HG02763 (cell line): ENCODE data around the gene RSBN1.
"Not testable (repeated sequence)": the region's sequence is repeated elsewhere in the genome, so short reads cannot be mapped to it uniquely, and the experiment has no call there.

Source experiments
- ATAC-seq: cut with Tn5 transposase; IDR thresholded peaks from one replicate; pipeline ENCODE4 v1.9.1; 2021; ENCODE audit warnings: mild to moderate bottlenecking, moderate library complexity; ENCODE audit not compliant: unreplicated experiment

Gene RSBN1

DNA sequence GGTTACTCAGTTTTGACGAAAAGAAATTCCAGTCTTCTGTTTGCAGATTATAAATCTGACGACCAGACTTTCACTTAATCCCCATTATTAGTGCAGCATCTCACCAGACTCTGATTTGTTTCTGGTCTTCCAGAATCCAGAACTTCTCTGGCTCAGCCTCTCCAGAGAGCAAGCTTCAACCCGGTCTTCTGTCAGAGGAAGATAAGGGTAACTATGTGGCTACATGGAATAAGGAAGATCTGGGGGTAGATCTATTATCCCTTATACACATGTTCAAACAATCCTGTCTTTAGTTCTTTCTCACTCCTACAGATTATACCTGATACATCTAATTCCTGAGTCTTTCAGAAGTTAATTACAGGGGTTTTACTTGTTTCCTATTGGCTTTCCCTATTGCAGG is 62.9 kb downstream of the RSBN1 start:
- no peak for ATAC-seq

DNA sequence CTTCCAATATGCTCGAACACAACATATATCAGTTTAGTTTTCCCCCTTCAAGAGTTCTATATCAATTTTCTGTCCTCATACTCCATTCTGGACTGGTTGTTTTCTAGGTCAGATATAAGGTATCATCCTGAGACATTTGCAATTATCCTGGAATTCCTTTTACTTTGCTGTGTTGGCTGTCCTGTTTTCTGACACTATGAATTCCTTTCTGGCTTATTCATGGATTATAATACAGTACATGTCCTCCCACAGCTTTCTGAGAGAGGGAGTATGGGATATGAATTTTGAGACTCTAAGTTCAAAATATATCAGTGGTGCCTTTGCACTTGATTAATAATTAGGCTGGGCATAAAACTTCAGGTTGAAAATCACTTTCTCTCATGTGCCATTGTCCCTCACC is 64.9 kb downstream of the RSBN1 start:
- ATAC-seq: no peak

DNA sequence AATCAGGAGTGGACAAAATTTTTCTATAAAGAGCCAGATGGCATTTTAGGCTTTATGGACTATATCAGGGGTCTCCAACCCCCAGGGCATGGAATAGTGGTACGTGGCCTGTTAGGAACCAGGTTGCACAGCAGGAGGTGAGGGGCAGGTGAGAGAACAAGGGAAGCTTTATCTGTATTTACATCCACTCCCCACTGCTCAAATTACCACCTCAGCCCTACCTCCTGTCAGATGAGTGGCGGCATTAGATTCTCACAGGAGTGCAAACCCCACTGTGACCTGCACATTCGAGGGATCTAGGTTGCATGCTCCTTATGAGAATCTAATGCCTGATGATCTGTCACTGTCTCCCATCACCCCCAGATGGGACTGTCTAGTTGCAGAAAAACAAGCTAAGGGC is 66.9 kb downstream of the RSBN1 start:
- ATAC-seq: no peak

DNA sequence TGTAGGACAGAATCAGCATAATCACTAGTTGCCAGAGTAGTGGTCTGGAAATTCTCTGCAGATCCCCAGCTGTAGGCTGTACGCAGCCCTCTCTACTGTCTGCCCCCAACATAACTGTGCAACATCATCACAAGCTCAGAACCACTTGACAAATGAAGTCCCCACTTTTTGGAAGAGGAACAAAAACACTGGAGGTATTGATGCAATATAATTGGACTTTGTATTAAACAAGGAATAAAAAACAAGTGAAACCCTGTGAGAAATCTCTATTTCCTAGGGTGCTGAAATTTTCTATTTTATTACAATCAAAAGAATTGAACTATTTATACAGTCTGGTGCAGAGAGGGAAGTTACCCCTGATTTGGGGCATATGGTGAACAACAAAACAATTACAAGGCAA is 68.2 kb downstream of the RSBN1 start:
- ATAC-seq: no peak

DNA sequence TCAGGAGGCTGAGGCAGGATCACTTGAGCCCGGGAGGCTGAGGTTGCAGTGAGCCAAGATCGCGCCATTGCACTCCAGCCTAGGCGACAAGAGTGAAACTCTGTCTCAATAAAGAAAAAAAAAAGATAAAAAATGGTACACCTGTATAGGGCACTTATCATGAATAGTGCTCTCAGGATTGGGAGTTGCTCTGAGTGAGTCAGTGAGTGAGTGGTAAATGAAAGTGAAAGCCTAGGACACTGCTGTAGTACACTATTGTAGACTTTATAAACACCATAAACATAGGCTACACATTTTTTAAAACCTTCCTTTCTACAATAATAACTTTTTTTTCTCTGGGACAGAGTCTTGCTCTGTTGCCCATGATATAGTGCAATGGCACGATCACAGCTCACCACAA is 69.8 kb downstream of the RSBN1 start:
- no peak for ATAC-seq

DNA sequence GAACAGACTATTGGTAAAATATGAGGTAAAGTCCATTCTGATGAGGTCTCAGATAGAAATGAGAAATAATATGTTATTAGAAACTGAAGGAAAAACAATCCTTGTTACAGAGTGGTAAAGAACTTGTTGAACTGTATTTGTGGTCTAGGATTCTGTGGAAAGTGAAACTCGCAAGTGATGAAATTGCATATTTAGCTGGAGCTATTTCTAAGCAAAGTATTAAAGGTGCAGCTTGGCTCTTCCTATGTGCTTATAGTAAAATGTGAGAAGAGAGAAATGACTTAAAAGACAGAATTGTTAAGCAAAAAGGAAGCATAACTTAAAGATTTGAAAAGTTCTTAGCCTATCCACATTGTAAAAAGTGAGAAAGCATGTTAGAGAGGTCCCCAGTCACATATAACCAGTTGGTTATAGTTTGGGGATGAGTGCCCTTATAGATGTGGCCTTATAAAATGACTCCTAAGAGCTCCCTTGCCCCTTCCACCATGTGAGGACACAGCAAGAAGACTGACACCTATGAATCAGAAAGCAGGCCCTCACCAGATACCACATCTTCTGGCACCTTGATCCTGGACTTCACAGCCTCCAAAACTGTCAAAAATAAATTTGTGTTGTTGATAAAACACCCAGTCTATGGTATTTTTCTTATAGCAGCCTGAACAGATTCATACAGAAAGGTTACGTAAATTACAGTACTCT is 77.8 kb downstream of the RSBN1 start:
- no peak for ATAC-seq

DNA sequence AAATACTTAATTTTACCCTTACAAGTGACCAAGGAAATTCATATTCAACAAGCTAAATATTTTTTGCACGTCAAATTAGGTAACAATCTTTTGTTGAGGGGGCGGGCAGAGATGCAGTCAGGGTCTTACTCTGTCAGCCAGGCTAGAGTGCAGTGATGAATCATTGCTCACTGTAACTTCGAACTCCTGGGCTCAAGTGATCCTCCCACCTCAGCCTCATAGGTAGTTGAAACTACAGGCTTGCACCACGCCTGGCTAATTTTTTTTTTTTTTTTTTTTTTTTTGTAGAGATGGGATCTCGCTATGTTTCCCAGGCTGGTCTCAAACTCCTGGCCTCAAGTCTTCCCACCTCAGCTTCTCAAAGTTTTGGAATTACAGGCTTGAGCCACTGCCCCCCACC is 79.5 kb downstream of the RSBN1 start:
- no peak for ATAC-seq

DNA sequence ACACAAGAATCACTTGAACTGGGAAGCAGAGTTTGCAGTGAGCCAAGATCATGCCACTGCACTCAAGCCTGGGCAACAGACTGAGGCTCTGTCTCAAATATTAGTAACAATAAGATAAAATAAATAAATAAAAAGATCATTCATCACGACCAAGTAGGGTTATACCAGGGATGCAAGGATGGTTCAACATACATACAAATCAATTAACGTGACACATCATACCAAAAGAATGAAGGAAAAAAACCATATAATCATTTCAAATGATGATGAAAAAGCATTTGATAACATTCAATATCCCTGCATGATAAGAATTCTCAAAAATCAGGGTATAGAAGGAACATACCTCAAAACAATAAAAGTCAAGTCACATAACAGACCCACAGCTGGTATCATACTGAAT is 91.3 kb downstream of the RSBN1 start:
- no peak for ATAC-seq

DNA sequence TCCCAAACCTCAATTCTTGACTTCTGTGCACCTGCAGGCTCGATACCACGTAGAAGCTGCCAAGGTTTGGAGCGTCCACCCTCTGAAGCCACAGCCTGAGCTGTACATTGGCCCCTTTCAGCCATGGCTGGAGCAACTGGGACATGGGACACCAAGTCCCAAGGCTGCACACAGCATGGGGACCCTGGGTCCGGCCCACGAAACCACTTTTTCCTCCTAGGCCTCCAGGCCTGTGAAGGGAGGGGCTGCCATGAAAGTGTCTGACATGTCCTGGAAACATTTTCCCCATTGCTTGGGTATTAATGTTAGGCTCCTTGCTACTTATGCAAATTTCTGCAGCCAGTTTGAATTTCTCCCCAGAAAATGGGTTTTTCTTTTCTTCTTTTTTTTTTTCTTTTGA is 93.7 kb downstream of the RSBN1 start:
- not testable (repeated sequence) for ATAC-seq

DNA sequence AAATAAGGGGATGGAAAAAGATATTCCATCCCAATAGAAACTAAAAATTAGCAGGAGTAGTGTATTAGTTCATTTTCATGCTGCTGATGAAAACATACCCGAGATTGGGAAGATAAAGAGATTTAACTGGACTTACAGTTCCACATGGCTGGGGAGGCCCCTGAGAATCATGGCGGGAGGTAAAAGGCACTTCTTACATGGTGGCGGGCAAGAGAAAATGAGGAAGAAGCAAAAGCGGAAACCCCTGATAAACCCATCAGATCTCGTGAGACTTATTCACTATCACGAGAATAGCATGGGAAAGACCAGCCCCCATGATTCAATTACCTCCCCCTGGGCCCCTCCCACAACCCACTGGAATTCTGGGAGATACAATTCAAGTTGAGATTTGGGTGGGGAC is 94.8 kb downstream of the RSBN1 start:
- not testable (repeated sequence) for ATAC-seq

DNA sequence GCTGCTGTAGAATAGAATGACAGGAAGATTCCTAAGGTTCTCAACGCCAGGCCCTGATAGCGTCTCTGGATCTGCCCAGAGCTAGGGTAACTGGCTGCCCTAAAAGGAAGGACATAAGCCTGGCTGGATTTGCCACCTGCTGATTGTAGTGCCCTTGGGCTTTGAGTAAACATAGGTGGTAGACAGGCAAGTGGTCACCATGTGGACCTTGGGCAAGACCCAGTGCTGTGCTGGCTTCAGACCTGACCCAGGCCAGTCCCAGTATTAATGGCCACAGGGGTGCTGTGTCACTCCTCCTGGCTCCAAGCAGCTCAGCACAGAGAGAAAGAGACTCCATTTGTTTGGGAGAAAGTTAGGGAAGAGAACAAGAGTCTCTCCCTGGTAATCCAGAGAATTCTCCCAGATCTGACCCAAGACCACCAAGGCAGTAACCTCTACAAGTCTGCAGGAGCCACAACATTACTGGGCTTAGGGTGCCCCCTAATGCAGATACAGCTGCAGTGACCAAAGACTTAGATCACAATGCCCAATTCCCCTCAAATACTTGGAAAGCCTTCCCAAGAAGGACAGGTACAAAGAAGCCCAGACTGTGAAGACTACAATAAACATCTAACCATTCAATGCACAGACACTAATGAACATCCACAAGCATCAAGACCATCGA is 97.5 kb downstream of the RSBN1 start:
- no peak for ATAC-seq
